ENCODE results near the gene VAV3. TPM values are rescaled to one million over a fixed set of nuclear protein-coding genes. Genes with fewer than 3 reads are reported as not detected.

The VAV3 gene
- total RNA-seq, 1 donor from 2014 or later, result 12.3 TPM

GRCh38 chr1:107835151-107835670, 129.8 kb downstream of the VAV3 start:
- Mint-ChIP-seq H3K36me3 (no peaks in the 10 kb centered on the region), H3K27me3 (no peaks in the 10 kb centered on the region), H3K27ac (no peak overlapping the region), H3K9me3 (peaks cover 11% of the 10 kb centered on the region), H3K4me1 (ENCODE audit: unreplicated experiment) (no peaks in the 10 kb centered on the region), H3K4me3 (no peak overlapping the region)
- DNase-seq (ENCODE audit: extremely low spot score, unreplicated experiment), result no peak
- TF ChIP-seq CTCF (conservative IDR thresholded peaks at IDR 0.05), result no peak

- H3K27me3 Mint-ChIP-seq, result no peaks in the 10 kb centered on the region
- no peaks in the 10 kb centered on the region for H3K36me3 Mint-ChIP-seq
- H3K4me1 Mint-ChIP-seq (ENCODE audit: unreplicated experiment), result peaks cover 4% of the 10 kb centered on the region
- no peak for DNase-seq (ENCODE audit: extremely low spot score, unreplicated experiment)
- H3K4me3 Mint-ChIP-seq, result no peak overlapping the region
- no peak for TF ChIP-seq CTCF (conservative IDR thresholded peaks at IDR 0.05)
- no peak overlapping the region for H3K27ac Mint-ChIP-seq
- H3K9me3 Mint-ChIP-seq, result peaks cover 11% of the 10 kb centered on the region
These were observed 131.9 kb downstream of the VAV3 start for GRCh38 chr1:107833061-107833460.

GRCh38 chr1:107831921-107832320, 133.1 kb downstream of the VAV3 start:
- Mint-ChIP-seq H3K27me3 (no peaks in the 10 kb centered on the region), H3K9me3 (peaks cover 5% of the 10 kb centered on the region), H3K4me1 (ENCODE audit: unreplicated experiment) (peaks cover 4% of the 10 kb centered on the region), H3K36me3 (no peaks in the 10 kb centered on the region), H3K4me3 (no peak overlapping the region), H3K27ac (no peak overlapping the region)
- no peak for DNase-seq (ENCODE audit: extremely low spot score, unreplicated experiment)
- no peak for TF ChIP-seq CTCF (conservative IDR thresholded peaks at IDR 0.05)

- Mint-ChIP-seq H3K9me3 (peaks cover 5% of the 10 kb centered on the region), H3K27me3 (no peaks in the 10 kb centered on the region), H3K4me1 (ENCODE audit: unreplicated experiment) (peaks cover 4% of the 10 kb centered on the region), H3K36me3 (no peaks in the 10 kb centered on the region), H3K4me3 (no peak overlapping the region), H3K27ac (no peak overlapping the region)
- TF ChIP-seq CTCF (conservative IDR thresholded peaks at IDR 0.05), result no peak
- DNase-seq (ENCODE audit: extremely low spot score, unreplicated experiment), result no peak
These were observed 134.5 kb downstream of the VAV3 start for GRCh38 chr1:107830526-107830925.

GRCh38 chr1:107830075-107830474, 134.9 kb downstream of the VAV3 start:
- Mint-ChIP-seq H3K4me3 (no peak overlapping the region), H3K4me1 (ENCODE audit: unreplicated experiment) (peaks cover 4% of the 10 kb centered on the region), H3K9me3 (peaks cover 5% of the 10 kb centered on the region), H3K27ac (no peak overlapping the region), H3K27me3 (no peaks in the 10 kb centered on the region), H3K36me3 (no peaks in the 10 kb centered on the region)
- no peak for DNase-seq (ENCODE audit: extremely low spot score, unreplicated experiment)
- no peak for TF ChIP-seq CTCF (conservative IDR thresholded peaks at IDR 0.05)
